ENCODE results near the gene PRCD. TPM values are rescaled to one million over a fixed set of nuclear protein-coding genes. Genes with fewer than 3 reads are reported as not detected.
"Not testable (repeated sequence)": the region's sequence is repeated elsewhere in the genome, so short reads cannot be mapped to it uniquely, and the experiment has no call there.

The PRCD gene
- polyA plus RNA-seq, 1 experiment, result 0.21 TPM

DNA sequence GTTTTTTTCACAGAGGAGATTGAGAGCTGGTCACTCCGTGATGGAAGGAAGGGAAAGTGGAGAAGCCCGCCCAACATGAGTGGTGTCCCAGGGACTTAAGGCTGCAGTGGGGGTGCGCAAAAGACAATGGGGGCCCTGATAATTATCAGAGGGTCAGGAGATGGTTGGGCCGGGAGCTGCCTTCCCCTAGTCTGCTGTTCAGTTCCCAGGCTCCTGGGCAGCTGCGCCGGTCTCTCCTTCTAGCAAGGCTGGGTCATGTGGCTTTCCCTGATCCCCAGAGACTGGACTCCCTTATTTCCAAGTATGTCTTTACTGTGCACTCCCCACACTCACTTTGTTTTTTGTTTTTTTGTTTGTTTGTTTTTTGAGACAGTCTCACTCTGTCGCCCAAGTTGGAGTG is 18.6 kb upstream of the PRCD start:
- POLR2A ChIA-PET, result no interaction called here
- CTCF ChIA-PET, result interaction anchor here (0.8 to 6.2 kb wide), 9 partner anchors 8 to 102 kb away, joined by 3 to 103 read pairs (median 38); partner anchors contain the start of genes CYGB and PRCD
- Histone ChIP-seq H3K4me3 (ENCODE audit: low read depth, low read length) (no peak overlapping the region), H3K36me3 (ENCODE audit: control insufficient read depth, insufficient read depth, low read length) (no peaks in the 10 kb centered on the region), H3K27me3 (ENCODE audit: control insufficient read depth, insufficient read depth, low read length) (no peaks in the 10 kb centered on the region)
- TF ChIP-seq, protein P1, sequence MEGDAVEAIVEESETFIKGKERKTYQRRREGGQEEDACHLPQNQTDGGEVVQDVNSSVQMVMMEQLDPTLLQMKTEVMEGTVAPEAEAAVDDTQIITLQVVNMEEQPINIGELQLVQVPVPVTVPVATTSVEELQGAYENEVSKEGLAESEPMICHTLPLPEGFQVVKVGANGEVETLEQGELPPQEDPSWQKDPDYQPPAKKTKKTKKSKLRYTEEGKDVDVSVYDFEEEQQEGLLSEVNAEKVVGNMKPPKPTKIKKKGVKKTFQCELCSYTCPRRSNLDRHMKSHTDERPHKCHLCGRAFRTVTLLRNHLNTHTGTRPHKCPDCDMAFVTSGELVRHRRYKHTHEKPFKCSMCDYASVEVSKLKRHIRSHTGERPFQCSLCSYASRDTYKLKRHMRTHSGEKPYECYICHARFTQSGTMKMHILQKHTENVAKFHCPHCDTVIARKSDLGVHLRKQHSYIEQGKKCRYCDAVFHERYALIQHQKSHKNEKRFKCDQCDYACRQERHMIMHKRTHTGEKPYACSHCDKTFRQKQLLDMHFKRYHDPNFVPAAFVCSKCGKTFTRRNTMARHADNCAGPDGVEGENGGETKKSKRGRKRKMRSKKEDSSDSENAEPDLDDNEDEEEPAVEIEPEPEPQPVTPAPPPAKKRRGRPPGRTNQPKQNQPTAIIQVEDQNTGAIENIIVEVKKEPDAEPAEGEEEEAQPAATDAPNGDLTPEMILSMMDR (IDR thresholded peaks at IDR 0.05; ENCODE audit: insufficient read depth, low read depth, low read length), result no peak
- no peak for DNase-seq (ENCODE audit: low read depth)

DNA sequence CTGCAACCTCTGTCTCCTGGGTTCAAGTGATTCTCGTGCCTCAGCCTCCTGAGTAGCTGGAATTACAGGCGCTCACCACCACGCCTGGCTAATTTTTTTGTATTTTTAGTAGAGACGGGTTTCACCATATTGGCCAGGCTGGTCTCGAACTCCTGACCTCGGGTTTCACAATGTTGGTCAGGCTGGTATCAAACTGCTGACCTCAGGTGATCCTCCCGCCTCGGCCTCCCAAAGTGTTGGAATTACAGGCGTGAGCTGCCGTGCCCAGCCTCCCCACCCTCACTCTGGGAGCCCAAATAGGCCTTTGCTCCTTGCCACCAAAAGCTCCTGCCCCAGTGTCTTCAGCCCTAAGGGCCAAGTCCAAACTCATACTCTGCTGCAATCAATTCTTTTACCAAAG is 18.2 kb upstream of the PRCD start:
- H3K36me3 ChIP-seq (ENCODE audit: control insufficient read depth, insufficient read depth, low read length); H3K4me3 ChIP-seq (ENCODE audit: low read depth, low read length); DNase-seq (ENCODE audit: low read depth); POLR2A ChIA-PET; H3K27me3 ChIP-seq (ENCODE audit: control insufficient read depth, insufficient read depth, low read length): not testable (repeated sequence)
- CTCF ChIA-PET, result interaction anchor here (0.8 to 6.2 kb wide), 10 partner anchors 7 to 160 kb away, joined by 3 to 103 read pairs (median 30); partner anchors contain the start of genes CYGB and PRCD

DNA sequence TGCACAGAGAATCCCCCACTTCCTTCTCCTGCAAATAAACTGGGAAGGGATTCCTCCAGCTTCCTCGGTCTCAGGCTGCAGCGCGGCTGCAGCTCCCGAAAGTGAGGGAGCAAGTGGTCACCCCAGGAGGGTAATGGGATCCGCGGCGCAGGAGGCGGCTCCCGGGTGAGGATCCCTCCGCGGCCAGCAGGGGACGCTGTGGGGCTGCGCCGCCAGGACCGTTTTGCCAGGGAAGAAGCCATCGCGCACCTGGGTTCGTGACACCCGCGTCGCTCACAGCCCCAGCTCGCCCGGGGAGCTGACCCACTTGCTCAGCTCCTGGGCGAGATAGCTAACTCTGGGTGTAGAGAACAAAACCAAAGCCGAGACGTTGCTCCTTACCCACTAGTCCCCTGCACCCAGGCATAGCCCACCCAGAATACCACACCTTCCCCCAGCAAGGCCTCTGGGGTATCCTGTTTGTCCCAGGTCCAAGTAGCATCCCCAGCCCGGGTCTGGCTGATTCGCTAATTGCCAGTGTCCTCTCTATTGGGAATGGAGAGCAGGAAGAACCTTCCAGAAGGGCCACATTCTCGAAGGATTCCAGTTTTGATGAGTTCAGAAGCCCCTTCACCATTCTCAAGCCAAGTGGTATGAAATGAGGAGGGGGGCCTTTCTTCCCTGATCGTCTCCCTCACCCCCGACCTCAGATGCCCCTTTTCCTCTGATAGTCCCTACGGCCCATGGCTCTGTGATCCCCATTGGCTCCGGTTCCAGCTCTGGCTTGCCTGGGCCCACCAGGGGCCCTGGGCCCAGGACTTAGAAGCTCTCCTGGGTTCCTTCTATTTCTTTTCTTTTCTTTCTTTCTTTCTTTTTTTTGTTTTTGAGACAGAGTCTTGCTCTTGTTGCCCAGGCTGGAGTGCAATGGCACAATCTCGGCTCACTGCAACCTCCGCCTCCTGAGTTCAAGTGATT is 16.5 kb upstream of the PRCD start:
- CTCF ChIA-PET, result interaction anchor here (0.6 to 6.2 kb wide), 42 partner anchors 9 to 506 kb away, joined by 3 to 103 read pairs (median 4); partner anchors contain the start of genes CYGB, PRCD and ST6GALNAC2
- no peaks in the 10 kb centered on the region for H3K27me3 ChIP-seq (ENCODE audit: control insufficient read depth, insufficient read depth, low read length)
- H3K4me3 ChIP-seq (ENCODE audit: low read depth, low read length), result no peak overlapping the region
- TF ChIP-seq, protein P1 (IDR thresholded peaks at IDR 0.05; ENCODE audit: insufficient read depth, low read depth, low read length), result peak; percentile 100
- POLR2A ChIA-PET, result no interaction called here
- no peaks in the 10 kb centered on the region for H3K36me3 ChIP-seq (ENCODE audit: control insufficient read depth, insufficient read depth, low read length)
- DNase-seq (ENCODE audit: low read depth), result no peak

DNA sequence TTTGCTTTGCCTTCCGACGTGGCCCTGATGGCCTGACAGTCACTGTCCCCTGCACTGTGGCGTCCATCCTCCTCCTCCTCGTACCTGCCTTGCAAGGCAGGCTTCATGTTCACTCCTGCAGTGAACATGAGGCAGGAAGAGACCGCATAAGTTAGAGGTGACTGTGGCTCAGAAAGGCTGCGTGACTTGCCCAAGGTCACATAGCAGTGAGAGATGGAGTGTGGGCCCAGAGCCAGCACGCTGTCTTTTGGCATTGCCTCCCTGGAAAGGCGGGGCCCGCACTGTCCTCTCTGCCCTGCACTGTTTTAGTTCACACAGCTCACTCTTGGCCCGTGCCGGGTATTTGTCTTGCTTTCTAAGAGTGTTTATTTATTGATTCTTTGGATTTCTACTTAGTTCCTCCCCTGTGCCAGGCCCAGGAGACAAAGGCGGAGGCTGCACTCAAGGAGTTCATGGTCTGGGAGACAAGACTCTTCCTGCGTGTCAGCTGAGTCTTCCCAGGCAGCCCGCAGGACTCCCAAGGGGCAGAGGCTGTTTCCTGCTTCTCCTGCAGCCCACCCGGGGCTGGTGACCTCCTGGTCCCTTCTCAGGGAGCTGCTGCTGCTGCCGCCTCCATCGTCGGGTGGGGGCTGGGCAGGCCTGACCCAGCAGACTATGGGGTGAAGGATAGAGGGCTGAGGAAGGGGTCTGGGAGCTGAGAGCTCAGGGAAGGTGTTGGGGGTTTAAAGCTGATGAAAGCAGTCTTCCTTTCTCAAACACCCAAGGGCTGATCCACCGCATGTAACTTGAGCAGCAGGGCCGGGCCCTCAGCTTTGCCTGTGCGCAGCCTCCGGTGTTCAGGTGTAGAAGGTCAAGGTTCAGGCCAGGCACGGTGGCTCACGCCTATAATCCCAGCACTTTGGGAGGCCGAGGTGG is 15.0 kb upstream of the PRCD start:
- ChIA-PET CTCF (interaction anchor here (0.6 to 6.2 kb wide), 9 partner anchors 16 to 213 kb away, joined by 3 to 64 read pairs (median 14); partner anchors contain the start of genes MFSD11 and PRCD), POLR2A (no interaction called here)
- Histone ChIP-seq H3K36me3 (ENCODE audit: control insufficient read depth, insufficient read depth, low read length) (no peaks in the 10 kb centered on the region), H3K27me3 (ENCODE audit: control insufficient read depth, insufficient read depth, low read length) (no peaks in the 10 kb centered on the region), H3K4me3 (ENCODE audit: low read depth, low read length) (no peak overlapping the region)
- TF ChIP-seq, protein P1 (IDR thresholded peaks at IDR 0.05; ENCODE audit: insufficient read depth, low read depth, low read length), result no peak
- no peak for DNase-seq (ENCODE audit: low read depth)

DNA sequence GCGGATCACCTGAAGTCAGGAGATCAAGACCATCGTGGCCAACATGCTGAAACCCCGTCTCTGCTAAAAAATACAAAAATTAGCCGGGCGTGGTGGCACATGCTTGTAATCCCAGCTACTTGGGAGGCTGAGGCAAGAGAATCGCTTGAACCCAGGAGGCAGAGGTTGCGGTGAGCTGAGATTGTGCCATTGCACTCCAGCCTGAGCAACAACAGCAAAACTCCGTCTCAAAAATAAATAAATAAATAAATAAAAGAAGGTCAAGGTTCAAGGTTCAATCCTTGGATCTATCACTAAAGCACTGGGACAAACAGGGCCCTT is 14.4 kb upstream of the PRCD start:
- H3K27me3 ChIP-seq (ENCODE audit: control insufficient read depth, insufficient read depth, low read length); H3K36me3 ChIP-seq (ENCODE audit: control insufficient read depth, insufficient read depth, low read length); DNase-seq (ENCODE audit: low read depth); H3K4me3 ChIP-seq (ENCODE audit: low read depth, low read length); POLR2A ChIA-PET: not testable (repeated sequence)
- CTCF ChIA-PET, result interaction anchor here (0.6 to 6.2 kb wide), 7 partner anchors 16 to 213 kb away, joined by 3 to 64 read pairs (median 14); partner anchors contain the start of gene MFSD11

DNA sequence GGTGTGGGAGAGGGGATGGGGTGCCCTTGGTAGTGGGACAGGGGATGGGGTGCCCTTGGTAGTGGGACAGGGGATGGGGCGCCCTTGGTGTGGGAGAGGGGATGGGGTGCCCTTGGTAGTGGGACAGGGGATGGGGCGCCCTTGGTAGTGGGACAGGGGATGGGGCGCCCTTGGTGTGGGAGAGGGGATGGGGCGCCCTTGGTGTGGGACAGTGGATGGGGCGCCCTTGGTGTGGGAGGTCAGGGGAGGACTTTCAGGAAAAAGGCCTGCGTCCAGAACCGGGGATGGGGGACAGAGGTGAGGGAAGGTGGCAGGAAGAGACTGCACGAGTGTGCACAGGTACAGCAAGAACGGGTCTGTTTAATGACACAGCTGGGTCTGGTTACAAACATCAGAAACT is 12.8 kb upstream of the PRCD start:
- H3K27me3 ChIP-seq (ENCODE audit: control insufficient read depth, insufficient read depth, low read length); H3K4me3 ChIP-seq (ENCODE audit: low read depth, low read length); H3K36me3 ChIP-seq (ENCODE audit: control insufficient read depth, insufficient read depth, low read length); DNase-seq (ENCODE audit: low read depth); POLR2A ChIA-PET: not testable (repeated sequence)
- CTCF ChIA-PET, result interaction anchor here (1.0 to 4.2 kb wide), 6 partner anchors 10 to 97 kb away, joined by 3 to 24 read pairs (median 5); partner anchors contain the start of genes CYGB and PRCD
